H9 (cell line): ENCODE data around the gene UCHL1. TPM values are rescaled to one million over a fixed set of nuclear protein-coding genes. Genes with fewer than 3 reads are reported as not detected.

ENCODE experiments used
- DNase-seq: peaks from one replicate; pipeline ENCODE4 v3.0.0-alpha.2; 2017
- H2AFZ ChIP-seq: one replicate; pipeline ENCODE4 v1.6.1; 2013; ENCODE audit warnings: mild to moderate bottlenecking, low read length, control low read depth, moderate library complexity
- H2AK5ac ChIP-seq: 2 replicates; pipeline ENCODE4 v1.6.1; 2013; ENCODE audit warnings: low read length, control low read depth, mixed read lengths; ENCODE audit not compliant: insufficient read length
- H2BK120ac ChIP-seq: one replicate; pipeline ENCODE4 v1.6.1; 2013; ENCODE audit warnings: low read depth, mild to moderate bottlenecking, low read length, control low read depth, inconsistent platforms; ENCODE audit not compliant: poor library complexity, severe bottlenecking
- H2BK12ac ChIP-seq: 2 replicates; pipeline ENCODE4 v1.6.1; 2013; ENCODE audit warnings: low read length, control low read depth, mixed read lengths, low read depth; ENCODE audit not compliant: insufficient read length
- H2BK15ac ChIP-seq: 2 replicates; pipeline ENCODE4 v1.6.1; 2013; ENCODE audit warnings: low read depth, low read length, control low read depth
- H2BK20ac ChIP-seq: one replicate; pipeline ENCODE4 v1.6.1; 2013; ENCODE audit warnings: low read depth, mild to moderate bottlenecking, low read length, control low read depth, inconsistent platforms; ENCODE audit not compliant: poor library complexity, severe bottlenecking
- H2BK5ac ChIP-seq: 2 replicates; pipeline ENCODE4 v1.6.1; 2013; ENCODE audit warnings: low read length, control low read depth, mixed read lengths; ENCODE audit not compliant: insufficient read length
- H3K14ac ChIP-seq: 2 replicates; pipeline ENCODE4 v1.6.1; 2013; ENCODE audit warnings: low read length, control low read depth; ENCODE audit not compliant: insufficient read depth
- H3K18ac ChIP-seq: 2 replicates; pipeline ENCODE4 v1.6.1; 2013; ENCODE audit warnings: low read depth, mild to moderate bottlenecking, mixed read lengths, low read length, control low read depth; ENCODE audit not compliant: insufficient read length
- H3K23ac ChIP-seq: 2 replicates; pipeline ENCODE4 v1.6.1; 2013; ENCODE audit warnings: low read length, control low read depth, mixed read lengths, low read depth; ENCODE audit not compliant: insufficient read length
- H3K23me2 ChIP-seq: 2 replicates; pipeline ENCODE4 v1.6.1; 2013; ENCODE audit warnings: low read depth, mild to moderate bottlenecking, mixed read lengths, low read length, control low read depth; ENCODE audit not compliant: insufficient read length, poor library complexity, severe bottlenecking
- H3K27ac ChIP-seq: 2 replicates; pipeline ENCODE4 v1.5.1; 2013; ENCODE audit warnings: low read length, control low read depth, mixed read lengths, low read depth; ENCODE audit not compliant: insufficient read length
- H3K27me3 ChIP-seq: 2 replicates; pipeline ENCODE4 v1.6.1; 2013; ENCODE audit warnings: low read length, control low read depth, inconsistent platforms; ENCODE audit not compliant: insufficient read depth
- H3K4ac ChIP-seq: 2 replicates; pipeline ENCODE4 v1.6.1; 2013; ENCODE audit warnings: low read depth, mild to moderate bottlenecking, control low read depth, inconsistent platforms, low read length, moderate library complexity
- H3K4me1 ChIP-seq: 2 replicates; pipeline ENCODE4 v1.6.1; 2013; ENCODE audit warnings: low read length, control low read depth, inconsistent platforms; ENCODE audit not compliant: insufficient read depth
- H3K4me2 ChIP-seq: 2 replicates; pipeline ENCODE4 v1.6.1; 2013; ENCODE audit warnings: low read length, control low read depth, mixed read lengths; ENCODE audit not compliant: insufficient read length, insufficient read depth
- H3K56ac ChIP-seq: 2 replicates; pipeline ENCODE4 v1.6.1; 2013; ENCODE audit warnings: low read depth, mild to moderate bottlenecking, mixed read lengths, low read length, control low read depth; ENCODE audit not compliant: insufficient read length
- H3K79me1 ChIP-seq: 2 replicates; pipeline ENCODE4 v1.6.1; 2013; ENCODE audit warnings: low read depth, mild to moderate bottlenecking, moderate library complexity, low read length, control low read depth, inconsistent platforms; ENCODE audit not compliant: insufficient read depth, poor library complexity, severe bottlenecking
- H3K79me2 ChIP-seq: 2 replicates; pipeline ENCODE4 v1.6.1; 2013; ENCODE audit warnings: low read length, control low read depth, inconsistent platforms; ENCODE audit not compliant: insufficient read depth
- H3K9ac ChIP-seq: 2 replicates; pipeline ENCODE4 v1.6.1; 2013; ENCODE audit warnings: low read length, control low read depth, mixed read lengths; ENCODE audit not compliant: insufficient read length; ENCODE audit errors: extremely low read depth
- H3K9me3 ChIP-seq: one replicate; pipeline ENCODE4 v1.6.1; 2013; ENCODE audit warnings: low read depth, low read length, inconsistent platforms; ENCODE audit not compliant: control insufficient read depth
- H3T11ph ChIP-seq: one replicate; pipeline ENCODE4 v1.6.1; 2013; ENCODE audit warnings: mild to moderate bottlenecking, low read length, control low read depth, inconsistent platforms
- H4K20me1 ChIP-seq: one replicate; pipeline ENCODE4 v1.6.1; 2013; ENCODE audit not compliant: control insufficient read depth, insufficient read length, insufficient read depth
- H4K5ac ChIP-seq: 2 replicates; pipeline ENCODE4 v1.6.1; 2013; ENCODE audit warnings: low read depth, mild to moderate bottlenecking, mixed read lengths, low read length, control low read depth; ENCODE audit not compliant: insufficient read length
- H4K8ac ChIP-seq: replicated peaks from 2 replicates; pipeline ENCODE4 v1.6.1; 2013; ENCODE audit warnings: low read length, control low read depth, mixed read lengths, low read depth; ENCODE audit not compliant: insufficient read length
- H4K91ac ChIP-seq: 2 replicates; pipeline ENCODE4 v1.6.1; 2013; ENCODE audit warnings: low read depth, mild to moderate bottlenecking, moderate library complexity, mixed read lengths, low read length, control low read depth; ENCODE audit not compliant: insufficient read length
- H3K27ac Mint-ChIP-seq, 3 experiments: 2 replicates in 2 of 3; 3 replicates in 1 of 3; pipeline ENCODE4 v1.8.0; 2020 to 2021; ENCODE audit warnings: mixed read lengths in 3 of 3, mild to moderate bottlenecking in 1 of 3, moderate library complexity in 1 of 3
- H3K27me3 Mint-ChIP-seq: 2 replicates; pipeline ENCODE4 v1.8.0; 2021; ENCODE audit warnings: low read depth, mild to moderate bottlenecking, moderate library complexity, mixed read lengths
- H3K36me3 Mint-ChIP-seq, 3 experiments: 2 replicates in 2 of 3; 3 replicates in 1 of 3; pipeline ENCODE4 v1.8.0; 2020 to 2021; ENCODE audit warnings: low read depth in 3 of 3, mixed read lengths in 3 of 3; ENCODE audit not compliant: insufficient read depth in 1 of 3
- H3K4me1 Mint-ChIP-seq, 2 experiments: 2 replicates each; pipeline ENCODE4 v1.8.0; 2020; ENCODE audit warnings: mixed read lengths in 2 of 2
- H3K4me3 Mint-ChIP-seq, 2 experiments: 2 replicates in 1 of 2; 3 replicates in 1 of 2; pipeline ENCODE4 v1.8.0; 2020 to 2021; ENCODE audit warnings: mild to moderate bottlenecking in 2 of 2, mixed read lengths in 2 of 2, moderate library complexity in 1 of 2
- H3K9me3 Mint-ChIP-seq, 2 experiments: 2 replicates in 1 of 2; 3 replicates in 1 of 2; pipeline ENCODE4 v1.8.0; 2020; ENCODE audit warnings: mild to moderate bottlenecking in 2 of 2, mixed read lengths in 2 of 2, moderate library complexity in 1 of 2
- WGBS: extraction: QIAGEN DNeasy Blood & Tissue Kit; methylation state at CpG from one replicate; pipeline ENCODE4 v1.1.7; 2013; ENCODE audit warnings: missing lambda C conversion rate, low lambda C conversion rate, mixed read lengths; ENCODE audit not compliant: insufficient read length; ENCODE audit errors: extremely low coverage; 5-methylcytosine and 5-hydroxymethylcytosine counted together
- total RNA-seq: library from RNA; stranded (reverse); gene quantifications from 2 replicates; pipeline ENCODE4 v1.2.1, GENCODE V29; 2021
- TF ChIP-seq, protein P1 (sequence below): fragments of 200-600 bp; sonication (generic); conservative IDR thresholded peaks from 3 replicates; pipeline ENCODE4 v1.8.0; 2021; ENCODE audit warnings: antibody characterized with exemption, mild to moderate bottlenecking

The UCHL1 gene
- total RNA-seq, 1 experiment from 2014 or later: 513 TPM

DNA sequence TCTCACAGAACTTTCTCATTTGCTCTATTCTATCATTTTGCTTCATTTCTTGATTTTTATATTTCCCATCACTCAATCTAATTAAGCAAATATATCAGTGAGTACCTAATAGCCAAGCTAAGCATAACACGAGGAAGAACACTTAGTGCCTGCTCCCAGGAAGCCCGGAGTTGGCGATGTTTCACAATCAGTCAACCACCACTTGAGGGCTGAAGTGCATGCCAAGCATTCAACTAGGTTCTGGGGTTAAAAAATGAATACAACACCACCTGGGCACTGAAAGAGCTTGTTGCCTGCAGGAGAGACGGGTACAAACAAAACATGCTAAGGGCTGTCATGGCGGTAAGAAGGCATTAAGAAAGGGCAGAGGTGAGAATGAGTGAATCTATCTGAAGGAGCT, 47.5 kb downstream of the UCHL1 start:
- H3T11ph ChIP-seq: no peak overlapping the region
- no peak overlapping the region for H3K27ac Mint-ChIP-seq
- H3K9me3 ChIP-seq: no peaks in the 10 kb centered on the region
- no peak overlapping the region for H3K4ac ChIP-seq
- H3K14ac ChIP-seq: no peak overlapping the region
- H3K4me1 ChIP-seq: no peaks in the 10 kb centered on the region
- TF ChIP-seq, protein P1, sequence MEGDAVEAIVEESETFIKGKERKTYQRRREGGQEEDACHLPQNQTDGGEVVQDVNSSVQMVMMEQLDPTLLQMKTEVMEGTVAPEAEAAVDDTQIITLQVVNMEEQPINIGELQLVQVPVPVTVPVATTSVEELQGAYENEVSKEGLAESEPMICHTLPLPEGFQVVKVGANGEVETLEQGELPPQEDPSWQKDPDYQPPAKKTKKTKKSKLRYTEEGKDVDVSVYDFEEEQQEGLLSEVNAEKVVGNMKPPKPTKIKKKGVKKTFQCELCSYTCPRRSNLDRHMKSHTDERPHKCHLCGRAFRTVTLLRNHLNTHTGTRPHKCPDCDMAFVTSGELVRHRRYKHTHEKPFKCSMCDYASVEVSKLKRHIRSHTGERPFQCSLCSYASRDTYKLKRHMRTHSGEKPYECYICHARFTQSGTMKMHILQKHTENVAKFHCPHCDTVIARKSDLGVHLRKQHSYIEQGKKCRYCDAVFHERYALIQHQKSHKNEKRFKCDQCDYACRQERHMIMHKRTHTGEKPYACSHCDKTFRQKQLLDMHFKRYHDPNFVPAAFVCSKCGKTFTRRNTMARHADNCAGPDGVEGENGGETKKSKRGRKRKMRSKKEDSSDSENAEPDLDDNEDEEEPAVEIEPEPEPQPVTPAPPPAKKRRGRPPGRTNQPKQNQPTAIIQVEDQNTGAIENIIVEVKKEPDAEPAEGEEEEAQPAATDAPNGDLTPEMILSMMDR: no peak
- no CpG with 5 or more reads among the region's 5 CpGs for WGBS
- no peaks in the 10 kb centered on the region; a peak in 1 of 5 replicates for H3K9me3 Mint-ChIP-seq
- H2BK12ac ChIP-seq: no peak overlapping the region
- peaks cover 2% of the 10 kb centered on the region; the same call in 1 of the 2 replicates for H3K27me3 Mint-ChIP-seq
- no peak overlapping the region for H3K23ac ChIP-seq
- H3K18ac ChIP-seq: no peak overlapping the region
- H2BK20ac ChIP-seq: no peak overlapping the region
- H3K9ac ChIP-seq: no peak overlapping the region
- no peaks in the 10 kb centered on the region for H3K23me2 ChIP-seq
- no peak overlapping the region for H2BK5ac ChIP-seq
- H4K5ac ChIP-seq: no peak overlapping the region
- H3K4me2 ChIP-seq: no peak overlapping the region
- H2AK5ac ChIP-seq: no peak overlapping the region
- H3K4me3 Mint-ChIP-seq: no peak overlapping the region
- no peaks in the 10 kb centered on the region for H3K79me2 ChIP-seq
- H3K36me3 Mint-ChIP-seq: no peaks in the 10 kb centered on the region; a peak in 1 of 7 replicates
- H3K56ac ChIP-seq: no peak overlapping the region
- H4K8ac ChIP-seq: no peak overlapping the region
- no peak overlapping the region for H2BK120ac ChIP-seq
- H3K27me3 ChIP-seq: no peaks in the 10 kb centered on the region
- no peak overlapping the region for H2BK15ac ChIP-seq
- H2AFZ ChIP-seq: no peak overlapping the region
- no peak overlapping the region for H3K27ac ChIP-seq
- DNase-seq: no peak
- no peak overlapping the region for H4K91ac ChIP-seq
- peaks cover 2 to 4% of the 10 kb centered on the region in 2 experiments; a peak in 1 of 4 replicates for H3K4me1 Mint-ChIP-seq
- no peaks in the 10 kb centered on the region for H4K20me1 ChIP-seq
- H3K79me1 ChIP-seq: no peaks in the 10 kb centered on the region
